SHP77 (cell line): ENCODE results near the gene C4B.
"Not testable (repeated sequence)": the region's sequence is repeated elsewhere in the genome, so short reads cannot be mapped to it uniquely, and the experiment has no call there.

Experiments used
- DNase-seq, 2 experiments: peaks; one replicate each; lab custom pipeline; 2025; lab: John Stamatoyannopoulos, UW

The C4B gene

DNA sequence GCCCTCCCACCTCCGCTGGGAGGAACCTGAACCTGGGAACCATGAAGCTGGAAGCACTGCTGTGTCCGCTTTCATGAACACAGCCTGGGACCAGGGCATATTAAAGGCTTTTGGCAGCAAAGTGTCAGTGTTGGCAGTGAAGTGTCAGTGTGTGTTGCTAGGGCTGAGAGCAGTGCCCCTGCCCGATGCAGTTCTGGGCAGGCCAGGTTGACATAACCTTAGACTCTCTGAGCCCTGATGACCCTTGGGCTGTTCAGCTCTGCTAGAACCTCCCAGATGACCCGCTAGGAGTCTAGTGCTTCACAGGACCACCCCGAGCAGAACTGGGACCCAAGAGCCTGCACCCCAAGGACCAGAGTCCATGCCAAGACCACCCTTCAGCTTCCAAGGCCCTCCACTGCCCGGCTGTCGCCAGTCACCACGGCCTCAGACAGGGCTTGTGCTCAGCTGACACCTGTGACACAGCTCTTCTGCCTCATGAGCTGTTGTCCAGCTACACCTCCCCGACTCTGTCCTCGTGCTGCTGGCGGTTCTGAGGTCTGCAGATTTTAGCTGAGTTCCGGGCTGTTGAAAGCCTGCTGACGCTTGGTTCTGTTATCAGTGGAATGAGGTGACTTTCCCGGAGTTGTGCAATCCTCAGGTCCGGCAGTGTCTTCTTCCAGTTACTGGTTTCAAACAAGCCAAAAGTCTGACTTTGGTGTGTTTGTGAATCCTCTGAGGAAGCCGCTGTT lies 20.9 kb downstream of the C4B start:
- DNase-seq = not testable (repeated sequence)

DNA sequence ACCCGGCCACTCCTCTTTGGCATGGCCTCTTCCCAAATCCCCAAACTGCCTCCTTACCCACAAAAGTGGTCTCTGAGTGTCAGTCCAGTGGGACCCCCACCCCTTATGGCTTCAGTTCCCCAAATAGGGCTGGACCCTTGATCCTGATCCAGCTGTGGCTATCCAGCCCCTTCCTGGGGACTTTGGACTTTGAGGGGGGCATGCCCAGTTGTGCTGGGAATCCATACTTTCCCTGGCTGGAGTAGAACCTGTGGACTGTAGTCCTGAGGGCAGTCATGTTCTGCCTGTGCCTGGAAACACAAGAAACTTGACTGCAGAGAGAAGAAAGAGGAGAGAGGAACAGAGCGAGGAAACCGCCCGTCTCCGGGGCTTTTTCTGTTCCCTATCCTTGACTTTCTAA lies 22.5 kb downstream of the C4B start:
- not testable (repeated sequence) for DNase-seq

DNA sequence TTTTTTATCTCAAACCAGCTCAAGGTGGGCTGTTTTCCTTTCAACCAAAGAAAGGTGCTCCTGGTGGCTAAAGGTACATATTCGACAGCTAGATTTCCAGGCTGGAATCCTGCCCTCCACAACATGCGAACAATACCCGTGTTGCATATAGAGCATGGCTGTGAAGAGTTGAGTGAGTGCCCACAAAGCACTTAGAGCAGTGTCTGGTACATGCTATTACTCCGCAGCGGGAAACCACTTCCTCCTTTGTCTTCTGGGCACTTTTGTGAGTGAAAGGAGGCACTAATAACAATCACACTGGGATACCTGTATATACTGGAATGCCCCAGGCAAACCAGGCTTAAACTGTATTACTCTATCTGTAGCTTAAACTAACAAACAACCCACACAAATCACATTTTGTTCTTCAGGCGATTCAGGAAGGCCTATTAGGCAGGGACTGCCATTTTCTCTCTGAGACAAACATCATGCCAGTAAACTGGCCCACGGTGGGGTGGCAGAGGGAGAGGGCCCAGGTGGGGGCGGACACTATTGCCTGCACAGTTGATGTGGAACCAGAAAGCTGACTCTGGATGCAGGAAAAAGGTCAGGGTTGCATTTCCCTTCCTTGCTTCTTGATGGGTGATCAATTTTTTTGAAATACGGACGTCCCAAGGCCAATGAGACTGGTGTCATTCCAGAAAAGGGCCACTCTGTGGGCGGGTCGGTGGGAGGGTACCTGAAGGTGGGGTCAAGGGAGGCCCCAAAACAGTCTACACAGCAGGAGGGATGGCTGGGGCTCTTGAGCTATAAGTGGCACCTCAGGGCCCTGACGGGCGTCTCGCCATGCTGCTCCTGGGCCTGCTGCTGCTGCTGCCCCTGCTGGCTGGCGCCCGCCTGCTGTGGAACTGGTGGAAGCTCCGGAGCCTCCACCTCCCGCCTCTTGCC lies 23.3 kb downstream of the C4B start, which contains the start of gene CYP21A2:
CYP21A2 (plus strand) TSS at position 818 of the 927 bp plus-strand sequence; CDS start at position 826, 8 bp downstream.
- DNase-seq = not testable (repeated sequence)

DNA sequence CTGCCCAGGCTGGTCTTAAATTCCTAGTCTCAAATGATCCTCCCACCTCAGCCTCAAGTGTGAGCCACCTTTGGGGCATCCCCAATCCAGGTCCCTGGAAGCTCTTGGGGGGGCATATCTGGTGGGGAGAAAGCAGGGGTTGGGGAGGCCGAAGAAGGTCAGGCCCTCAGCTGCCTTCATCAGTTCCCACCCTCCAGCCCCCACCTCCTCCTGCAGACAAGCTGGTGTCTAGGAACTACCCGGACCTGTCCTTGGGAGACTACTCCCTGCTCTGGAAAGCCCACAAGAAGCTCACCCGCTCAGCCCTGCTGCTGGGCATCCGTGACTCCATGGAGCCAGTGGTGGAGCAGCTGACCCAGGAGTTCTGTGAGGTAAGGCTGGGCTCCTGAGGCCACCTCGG lies 24.3 kb downstream of the C4B start:
- DNase-seq = not testable (repeated sequence)

DNA sequence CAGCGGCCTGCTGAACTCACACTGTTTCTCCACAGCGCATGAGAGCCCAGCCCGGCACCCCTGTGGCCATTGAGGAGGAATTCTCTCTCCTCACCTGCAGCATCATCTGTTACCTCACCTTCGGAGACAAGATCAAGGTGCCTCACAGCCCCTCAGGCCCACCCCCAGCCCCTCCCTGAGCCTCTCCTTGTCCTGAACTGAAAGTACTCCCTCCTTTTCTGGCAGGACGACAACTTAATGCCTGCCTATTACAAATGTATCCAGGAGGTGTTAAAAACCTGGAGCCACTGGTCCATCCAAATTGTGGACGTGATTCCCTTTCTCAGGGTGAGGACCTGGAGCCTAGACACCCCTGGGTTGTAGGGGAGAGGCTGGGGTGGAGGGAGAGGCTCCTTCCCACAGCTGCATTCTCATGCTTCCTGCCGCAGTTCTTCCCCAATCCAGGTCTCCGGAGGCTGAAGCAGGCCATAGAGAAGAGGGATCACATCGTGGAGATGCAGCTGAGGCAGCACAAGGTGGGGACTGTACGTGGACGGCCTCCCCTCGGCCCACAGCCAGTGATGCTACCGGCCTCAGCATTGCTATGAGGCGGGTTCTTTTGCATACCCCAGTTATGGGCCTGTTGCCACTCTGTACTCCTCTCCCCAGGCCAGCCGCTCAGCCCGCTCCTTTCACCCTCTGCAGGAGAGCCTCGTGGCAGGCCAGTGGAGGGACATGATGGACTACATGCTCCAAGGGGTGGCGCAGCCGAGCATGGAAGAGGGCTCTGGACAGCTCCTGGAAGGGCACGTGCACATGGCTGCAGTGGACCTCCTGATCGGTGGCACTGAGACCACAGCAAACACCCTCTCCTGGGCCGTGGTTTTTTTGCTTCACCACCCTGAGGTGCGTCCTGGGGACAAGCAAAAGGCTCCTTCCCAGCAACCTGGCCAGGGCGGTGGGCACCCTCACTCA lies 25.0 kb downstream of the C4B start:
- DNase-seq = not testable (repeated sequence)

DNA sequence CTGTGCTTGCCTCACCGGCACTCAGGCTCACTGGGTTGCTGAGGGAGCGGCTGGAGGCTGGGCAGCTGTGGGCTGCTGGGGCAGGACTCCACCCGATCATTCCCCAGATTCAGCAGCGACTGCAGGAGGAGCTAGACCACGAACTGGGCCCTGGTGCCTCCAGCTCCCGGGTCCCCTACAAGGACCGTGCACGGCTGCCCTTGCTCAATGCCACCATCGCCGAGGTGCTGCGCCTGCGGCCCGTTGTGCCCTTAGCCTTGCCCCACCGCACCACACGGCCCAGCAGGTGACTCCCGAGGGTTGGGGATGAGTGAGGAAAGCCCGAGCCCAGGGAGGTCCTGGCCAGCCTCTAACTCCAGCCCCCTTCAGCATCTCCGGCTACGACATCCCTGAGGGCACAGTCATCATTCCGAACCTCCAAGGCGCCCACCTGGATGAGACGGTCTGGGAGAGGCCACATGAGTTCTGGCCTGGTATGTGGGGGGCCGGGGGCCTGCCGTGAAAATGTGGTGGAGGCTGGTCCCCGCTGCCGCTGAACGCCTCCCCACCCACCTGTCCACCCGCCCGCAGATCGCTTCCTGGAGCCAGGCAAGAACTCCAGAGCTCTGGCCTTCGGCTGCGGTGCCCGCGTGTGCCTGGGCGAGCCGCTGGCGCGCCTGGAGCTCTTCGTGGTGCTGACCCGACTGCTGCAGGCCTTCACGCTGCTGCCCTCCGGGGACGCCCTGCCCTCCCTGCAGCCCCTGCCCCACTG lies 25.9 kb downstream of the C4B start:
- DNase-seq = not testable (repeated sequence)

DNA sequence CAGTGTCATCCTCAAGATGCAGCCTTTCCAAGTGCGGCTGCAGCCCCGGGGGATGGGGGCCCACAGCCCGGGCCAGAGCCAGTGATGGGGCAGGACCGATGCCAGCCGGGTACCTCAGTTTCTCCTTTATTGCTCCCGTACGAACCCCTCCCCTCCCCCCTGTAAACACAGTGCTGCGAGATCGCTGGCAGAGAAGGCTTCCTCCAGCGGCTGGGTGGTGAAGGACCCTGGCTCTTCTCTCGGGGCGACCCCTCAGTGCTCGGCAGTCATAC lies 26.4 kb downstream of the C4B start:
- DNase-seq = not testable (repeated sequence)

DNA sequence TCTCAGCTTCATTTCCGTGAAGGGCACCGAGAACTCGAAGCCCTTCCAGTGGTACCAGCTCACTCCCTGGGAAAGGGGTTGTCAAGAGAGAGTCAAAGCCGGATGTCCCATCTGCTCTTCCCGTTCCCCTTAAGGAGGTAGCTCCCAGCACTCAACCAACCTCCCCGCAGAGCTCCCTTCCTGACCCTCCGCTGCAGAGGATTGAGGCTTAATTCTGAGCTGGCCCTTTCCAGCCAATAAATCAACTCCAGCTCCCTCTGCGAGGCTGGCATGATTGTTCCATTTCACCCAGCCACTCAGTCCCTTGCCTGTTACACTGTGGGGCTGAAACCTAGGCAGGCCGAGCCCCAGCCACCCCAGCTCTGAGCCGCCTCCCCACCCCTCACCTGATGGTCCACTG lies 26.8 kb downstream of the C4B start:
- not testable (repeated sequence) for DNase-seq

DNA sequence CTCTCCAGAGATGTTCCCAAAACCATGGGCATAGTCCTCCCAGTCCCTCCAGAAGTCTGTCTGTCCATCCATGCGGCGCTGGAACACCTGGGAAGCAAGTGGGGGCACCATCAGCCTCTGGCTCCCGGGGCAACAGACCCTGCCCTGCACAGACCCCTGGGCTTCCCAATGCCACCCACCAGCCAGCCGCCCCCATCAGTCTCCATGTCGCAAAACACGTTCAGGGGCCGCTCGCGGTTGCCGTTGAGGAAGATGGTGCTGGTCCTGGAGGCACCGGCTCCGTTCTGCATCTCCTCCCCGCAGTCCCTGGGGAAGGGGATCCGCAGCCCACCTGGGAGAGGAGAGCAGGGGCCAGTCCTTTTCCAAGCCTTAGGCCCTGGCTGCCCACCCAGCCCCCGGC lies 27.7 kb downstream of the C4B start:
- DNase-seq = not testable (repeated sequence)

DNA sequence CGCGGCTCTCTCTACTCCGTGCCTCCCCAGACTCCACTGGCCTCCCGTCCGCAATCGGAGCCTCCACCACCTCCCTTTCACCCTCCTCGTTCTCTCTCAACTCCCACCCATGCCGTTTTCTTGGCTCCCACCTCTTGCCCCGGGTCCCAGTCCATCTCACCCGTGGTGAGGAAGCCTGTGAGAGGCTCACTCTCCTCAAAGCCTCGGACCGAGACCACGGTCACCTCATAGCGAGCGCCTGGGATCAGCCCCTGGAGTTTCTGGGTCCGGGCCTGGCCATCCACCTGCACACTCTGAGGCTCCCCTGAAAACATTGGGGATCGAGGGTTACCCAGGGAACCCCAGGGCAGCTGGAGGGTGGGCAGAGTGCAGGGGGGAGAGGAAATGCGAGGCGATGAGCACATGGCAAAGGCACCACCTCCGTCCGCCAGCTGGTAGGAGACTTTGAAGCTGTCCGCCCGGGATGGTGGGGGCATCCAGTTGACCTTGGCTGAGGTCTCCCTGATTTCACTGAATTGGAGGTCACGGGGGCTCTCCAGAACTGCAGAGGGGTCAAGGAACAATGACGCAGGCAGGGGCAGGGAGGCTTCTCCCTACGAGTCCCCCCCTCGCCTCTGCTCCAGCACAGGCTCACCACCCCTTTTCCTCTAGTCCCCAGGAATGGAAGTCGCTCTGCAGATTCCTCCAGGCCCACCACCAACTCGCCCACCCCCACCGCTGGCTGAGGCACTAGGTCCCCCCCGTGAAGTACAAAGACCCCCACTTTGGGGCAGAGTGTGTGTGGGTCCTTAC lies 29.2 kb downstream of the C4B start:
- not testable (repeated sequence) for DNase-seq

DNA sequence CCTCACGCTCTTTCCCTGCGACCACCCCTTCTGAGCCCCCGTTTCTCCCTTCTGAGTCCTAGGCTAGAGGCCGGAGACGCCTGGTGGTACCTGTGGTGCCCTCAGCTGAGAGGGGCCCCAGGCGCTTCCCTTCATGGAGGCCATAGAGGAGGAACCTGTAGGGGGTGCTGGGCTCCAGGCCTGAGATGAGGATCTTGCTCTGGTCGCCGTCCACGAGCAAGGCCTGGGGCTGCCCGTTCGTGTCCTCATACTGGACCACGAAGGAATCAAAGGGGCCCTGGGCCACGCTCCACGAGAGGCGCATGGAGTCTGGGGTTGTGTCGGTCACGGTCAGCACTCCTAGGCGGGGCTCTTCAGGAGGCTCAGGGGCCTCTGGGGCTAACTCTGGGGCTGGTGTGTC lies 30.3 kb downstream of the C4B start:
- DNase-seq = not testable (repeated sequence)

DNA sequence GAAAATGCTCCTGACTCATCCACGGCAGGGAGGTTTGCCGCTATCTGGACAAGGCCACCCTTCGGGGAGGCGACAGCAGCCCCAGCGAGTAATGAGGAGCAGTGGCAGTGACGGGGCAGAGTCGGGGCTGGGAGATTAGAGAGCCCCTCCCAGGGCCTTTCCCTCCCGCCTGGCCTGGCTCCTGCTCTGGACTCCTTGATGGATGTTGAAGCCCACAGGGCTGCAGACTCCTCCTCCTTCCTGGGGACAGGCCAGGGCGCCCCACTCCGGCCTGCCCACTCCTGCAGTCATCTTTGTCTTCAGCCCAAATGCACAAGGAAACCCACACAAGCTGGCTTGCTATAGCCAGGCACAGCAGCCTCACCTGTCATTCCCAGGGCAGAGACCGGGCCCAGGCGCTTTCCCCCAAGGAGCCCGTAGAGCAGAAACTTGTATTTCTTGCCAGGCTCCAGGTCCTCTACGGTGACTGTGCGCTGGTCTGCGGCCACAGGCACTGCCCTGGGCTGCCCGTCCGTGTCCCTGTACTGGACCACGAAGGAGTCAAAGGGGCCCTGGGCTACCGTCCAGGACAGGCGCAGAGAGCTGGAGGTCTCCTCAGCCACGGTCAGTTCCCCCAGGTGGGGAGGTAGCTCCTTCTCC lies 31.3 kb downstream of the C4B start:
- no peak for DNase-seq

DNA sequence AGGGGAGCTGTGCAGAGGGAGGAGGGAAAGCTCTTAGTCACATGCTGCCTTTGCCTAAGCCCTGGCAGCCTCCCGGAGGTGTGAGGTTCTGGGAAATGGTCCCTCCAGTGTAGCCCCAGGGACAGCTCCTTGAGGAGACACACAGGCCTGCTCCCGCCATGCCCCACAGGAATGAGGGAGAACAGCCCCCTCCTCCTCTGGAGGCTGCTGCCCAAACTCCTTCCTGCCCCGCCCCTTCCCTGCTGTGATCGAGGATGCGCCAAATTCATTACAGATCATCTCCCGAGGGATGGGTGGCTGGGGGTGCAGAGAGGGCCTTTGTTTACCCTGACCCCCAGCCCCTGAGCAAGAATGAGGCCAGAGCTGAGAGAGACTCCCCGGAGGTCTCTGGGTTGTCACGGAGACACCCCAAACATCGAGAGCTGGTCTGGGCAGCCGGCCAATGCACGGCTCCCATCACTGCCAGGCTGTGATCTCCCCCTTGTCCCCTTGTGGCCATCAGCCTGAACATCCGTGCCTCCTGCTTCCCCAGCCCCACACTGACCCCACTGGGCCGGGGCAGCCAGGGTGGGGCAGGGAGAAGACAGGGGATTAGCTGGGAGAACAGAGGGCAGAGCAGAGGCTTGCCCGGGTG lies 32.0 kb downstream of the C4B start:
- DNase-seq = no peak

DNA sequence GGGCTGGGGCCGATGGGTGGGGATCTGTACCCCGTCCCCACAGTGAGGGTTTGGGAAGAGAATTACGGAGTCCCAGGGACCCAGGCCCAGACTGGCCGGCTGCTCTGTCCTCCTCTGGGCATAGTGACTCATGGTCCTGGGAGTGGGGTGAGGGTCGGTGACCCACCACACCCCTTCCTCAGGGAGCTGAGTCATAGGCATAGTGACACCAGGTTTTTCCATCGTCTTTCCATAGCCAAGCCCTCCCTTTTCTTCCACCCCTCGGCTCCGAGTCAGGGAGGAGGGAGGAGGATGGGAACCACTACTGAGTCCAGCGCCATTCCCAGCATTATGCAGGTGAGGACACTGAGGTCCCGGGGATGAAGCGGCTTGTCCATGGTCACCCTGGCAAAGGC lies 32.5 kb downstream of the C4B start:
- DNase-seq = no peak

DNA sequence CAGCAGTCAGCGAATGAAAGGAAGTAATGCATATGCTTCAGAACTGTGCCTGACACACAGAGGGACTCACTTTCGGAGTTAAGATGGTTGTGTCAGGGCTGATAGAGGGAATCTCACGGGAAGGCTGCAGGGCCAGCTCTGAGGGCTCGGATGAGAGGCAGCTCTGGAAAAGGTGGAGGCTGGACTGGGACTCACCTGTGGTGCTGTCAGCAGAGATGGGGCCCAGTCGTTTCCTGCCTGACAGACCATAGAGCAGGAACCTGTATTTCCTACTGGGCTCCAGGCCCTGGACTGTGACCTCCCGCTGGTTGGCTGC lies 32.9 kb downstream of the C4B start:
- no peak for DNase-seq

DNA sequence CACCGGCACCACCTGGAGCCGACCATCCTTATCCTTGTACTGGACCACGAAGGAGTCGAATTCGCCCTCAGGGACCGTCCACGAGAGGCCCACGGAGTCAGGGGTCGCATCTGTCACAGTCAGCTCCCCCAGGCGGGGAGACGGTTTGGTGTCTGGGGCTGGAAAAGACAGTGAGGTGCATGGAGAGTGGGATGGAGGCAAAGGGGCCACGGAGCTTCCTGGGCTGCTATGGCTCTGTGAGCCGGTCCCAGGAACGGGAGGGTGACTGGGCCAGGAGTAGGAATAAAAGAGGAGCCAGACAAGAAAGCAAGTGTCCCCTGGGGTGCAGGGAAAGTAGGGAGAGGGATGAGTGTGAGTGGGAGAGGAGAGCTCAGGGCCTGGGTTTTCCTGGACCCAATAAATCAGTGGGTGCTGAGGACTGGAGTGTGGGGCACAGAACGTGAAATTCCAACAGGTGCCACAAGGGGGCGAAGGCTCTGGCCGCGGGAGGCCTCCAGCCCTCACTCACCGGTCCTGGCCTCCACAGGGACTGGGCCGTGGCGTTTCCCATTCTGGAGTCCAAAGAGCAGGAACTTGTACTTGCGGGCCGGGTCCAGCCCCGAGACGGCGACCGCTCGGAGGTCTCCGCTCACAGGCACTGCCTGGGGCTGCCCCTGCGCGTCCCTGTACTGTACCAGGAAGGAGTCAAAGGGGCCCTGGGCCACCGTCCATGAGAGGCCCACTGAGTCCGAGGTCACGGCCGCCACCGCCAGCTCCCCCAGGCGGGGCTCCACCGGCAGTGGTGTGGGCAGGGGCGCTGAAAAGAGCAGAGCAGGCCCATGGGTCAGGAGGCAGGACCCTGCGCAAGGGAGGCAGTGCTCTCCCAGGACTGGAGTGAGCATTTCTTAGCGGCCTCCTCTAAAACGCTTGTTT lies 33.5 kb downstream of the C4B start:
- peak in 1 of 2 experiments; percentile 21 for DNase-seq

DNA sequence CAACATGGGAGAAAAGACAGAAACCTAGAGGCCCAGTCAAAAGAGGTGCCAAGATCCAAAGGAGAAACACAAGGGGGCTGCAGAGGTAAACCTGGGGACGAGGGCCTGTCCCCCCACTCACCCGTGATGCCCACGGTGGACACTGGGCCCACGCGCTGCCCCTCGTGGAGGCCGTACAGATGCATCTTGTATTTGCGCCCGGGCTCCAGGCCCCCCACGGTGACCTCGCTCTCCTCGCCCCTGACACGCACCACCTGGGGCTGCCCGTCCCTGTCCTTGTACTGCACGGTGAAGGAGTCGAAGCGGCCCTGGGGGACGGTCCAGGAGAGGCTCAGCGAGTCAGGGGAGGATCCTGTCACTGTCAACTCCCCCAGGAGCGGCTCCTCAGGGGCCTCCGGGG lies 34.6 kb downstream of the C4B start:
- DNase-seq = not testable (repeated sequence)

DNA sequence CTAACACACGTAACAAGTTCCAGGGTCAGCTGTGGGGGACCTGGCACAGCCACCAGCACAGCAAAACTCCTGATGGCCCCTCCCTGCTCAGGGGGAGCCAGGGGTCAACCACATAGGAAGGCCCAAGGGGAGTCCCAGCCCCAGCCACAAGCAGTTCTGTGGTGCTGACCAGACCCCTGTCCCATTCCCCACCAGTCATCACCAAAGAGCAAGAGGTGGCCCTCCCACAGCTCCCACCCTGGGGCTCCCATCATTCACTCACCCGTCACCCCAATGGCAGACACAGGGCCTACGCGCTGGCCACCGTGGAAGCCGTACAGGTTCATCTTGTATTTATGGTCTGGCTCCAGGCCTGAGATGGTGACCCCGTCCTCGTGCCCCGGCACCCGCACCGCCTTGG lies 35.1 kb downstream of the C4B start:
- DNase-seq = not testable (repeated sequence)

DNA sequence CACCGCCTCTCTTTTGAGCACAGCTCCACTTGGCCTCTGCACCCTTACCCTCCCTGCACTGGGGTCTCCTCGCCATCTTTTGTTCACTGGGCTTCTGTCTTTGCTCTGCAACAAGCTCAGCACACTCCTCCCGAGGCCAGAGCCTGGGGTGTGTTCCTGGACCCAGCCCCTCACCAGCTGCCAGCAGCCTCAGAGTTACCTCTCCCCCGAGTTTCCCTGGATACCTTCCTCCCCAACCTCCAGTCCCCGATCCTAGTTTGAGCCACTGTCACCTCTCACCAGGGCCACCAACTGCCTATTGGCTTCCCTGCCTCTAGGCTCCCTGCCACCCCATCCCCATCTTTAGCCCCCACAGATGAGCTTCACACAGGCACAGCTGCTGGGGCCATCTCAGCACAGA lies 36.0 kb downstream of the C4B start:
- no peak for DNase-seq
